BLaER1 treated with 17β-estradiol and CSF1 and Interleukin-3, amounts not matched to agents 10 nM and 100 nM (cell line): ENCODE data around the gene NDUFS6.
A peak's percentile ranks its signal among the peaks of the same experiment; 100 is the strongest.

Experiments used
- H3K27ac ChIP-seq, 11 experiments: shearing (Covaris generic); formaldehyde crosslinking; 2 replicates each; pipeline ENCODE4 v1.8.1; 2022
- H3K27me3 ChIP-seq, 11 experiments: shearing (Covaris generic); formaldehyde crosslinking; 2 replicates each; pipeline ENCODE4 v1.8.1; 2022
- H3K36me3 ChIP-seq, 11 experiments: shearing (Covaris generic); formaldehyde crosslinking; 2 replicates each; pipeline ENCODE4 v1.8.1; 2022
- H3K4me1 ChIP-seq, 10 experiments: shearing (Covaris generic); formaldehyde crosslinking; 2 replicates each; pipeline ENCODE4 v1.8.1; 2022
- H3K4me2 ChIP-seq, 11 experiments: shearing (Covaris generic); formaldehyde crosslinking; 2 replicates each; pipeline ENCODE4 v1.8.1; 2022
- H3K4me3 ChIP-seq, 10 experiments: shearing (Covaris generic); formaldehyde crosslinking; 2 replicates each; pipeline ENCODE4 v1.8.1; 2022
- H3K9ac ChIP-seq, 11 experiments: shearing (Covaris generic); formaldehyde crosslinking; 2 replicates each; pipeline ENCODE4 v1.8.1; 2022
- H3K9me3 ChIP-seq, 11 experiments: shearing (Covaris generic); formaldehyde crosslinking; replicated peaks in 1 of 11; 2 replicates each; pipeline ENCODE4 v1.8.1; 2022
- H4K20me1 ChIP-seq, 11 experiments: shearing (Covaris generic); formaldehyde crosslinking; 2 replicates each; pipeline ENCODE4 v1.8.1; 2022
- Cebpa-rat ChIP-seq, 11 experiments: shearing (Covaris generic); IDR thresholded peaks; 2 replicates each; pipeline ENCODE4 v1.8.1; 2022

NDUFS6 gene

DNA sequence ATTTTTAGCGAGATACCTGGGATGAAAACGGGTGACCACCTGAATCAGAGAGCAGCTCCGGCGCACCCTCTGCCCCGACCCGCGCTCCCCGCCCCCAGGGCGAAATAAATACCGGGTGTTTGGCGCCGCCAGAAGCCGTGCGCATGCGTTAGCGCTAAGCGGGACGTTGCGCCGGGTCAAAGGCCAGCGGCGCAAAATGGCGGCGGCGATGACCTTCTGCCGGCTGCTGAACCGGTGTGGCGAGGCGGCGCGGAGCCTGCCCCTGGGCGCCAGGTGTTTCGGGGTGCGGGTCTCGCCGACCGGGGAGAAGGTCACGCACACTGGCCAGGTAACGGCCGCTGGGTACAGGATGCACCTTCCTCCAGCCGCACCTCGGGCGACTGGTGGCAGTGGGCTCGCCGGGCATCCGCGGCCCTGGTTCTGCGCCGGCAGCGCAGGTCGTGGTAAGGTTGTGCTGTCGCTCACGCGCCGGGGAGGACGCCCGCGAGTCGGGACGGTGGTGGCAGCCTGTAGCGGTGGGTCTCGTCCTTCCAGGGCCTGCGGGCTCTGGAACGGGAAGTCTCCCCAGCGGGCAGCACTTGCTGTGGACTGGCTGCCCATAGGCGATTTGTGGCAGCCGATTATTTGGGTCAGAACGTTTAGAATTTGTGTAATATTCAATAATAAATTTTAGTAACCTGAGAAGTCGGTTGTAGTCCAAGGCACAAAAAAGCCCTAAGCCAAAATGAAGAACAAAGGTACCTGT lies at the start of gene NDUFS6:
Gene NDUFS6, plus strand, starts transcription at position 186 of the 745 bp plus-strand sequence. Its CDS starts 11 bp downstream, at position 197.
- H4K20me1 ChIP-seq: peaks cover 43 to 62% (median 59%) of the 10 kb centered on the region in 11 experiments
- H3K27ac ChIP-seq: peak within 1 kb of the TSS; percentile 86 to 96 (median 92)
- peaks cover 30 to 50% (median 47%) of the 10 kb centered on the region in 10 experiments for H3K4me1 ChIP-seq
- H3K27me3 ChIP-seq: peaks cover 0 to 33% (median 0%) of the 10 kb centered on the region in 11 experiments; a peak in 3 of 22 replicates
- no peak for TF ChIP-seq Cebpa-rat (IDR thresholded peaks at IDR 0.05)
- peaks cover 58 to 66% (median 62%) of the 10 kb centered on the region in 11 experiments for H3K36me3 ChIP-seq
- peak within 1 kb of the TSS; percentile 70 to 99 (median 94) for H3K4me3 ChIP-seq
- H3K4me2 ChIP-seq: peak within 1 kb of the TSS; percentile 85 to 100 (median 96)
- no peaks in the 10 kb centered on the region for H3K9me3 ChIP-seq
- peak within 1 kb of the TSS; percentile 89 to 97 (median 94) for H3K9ac ChIP-seq

DNA sequence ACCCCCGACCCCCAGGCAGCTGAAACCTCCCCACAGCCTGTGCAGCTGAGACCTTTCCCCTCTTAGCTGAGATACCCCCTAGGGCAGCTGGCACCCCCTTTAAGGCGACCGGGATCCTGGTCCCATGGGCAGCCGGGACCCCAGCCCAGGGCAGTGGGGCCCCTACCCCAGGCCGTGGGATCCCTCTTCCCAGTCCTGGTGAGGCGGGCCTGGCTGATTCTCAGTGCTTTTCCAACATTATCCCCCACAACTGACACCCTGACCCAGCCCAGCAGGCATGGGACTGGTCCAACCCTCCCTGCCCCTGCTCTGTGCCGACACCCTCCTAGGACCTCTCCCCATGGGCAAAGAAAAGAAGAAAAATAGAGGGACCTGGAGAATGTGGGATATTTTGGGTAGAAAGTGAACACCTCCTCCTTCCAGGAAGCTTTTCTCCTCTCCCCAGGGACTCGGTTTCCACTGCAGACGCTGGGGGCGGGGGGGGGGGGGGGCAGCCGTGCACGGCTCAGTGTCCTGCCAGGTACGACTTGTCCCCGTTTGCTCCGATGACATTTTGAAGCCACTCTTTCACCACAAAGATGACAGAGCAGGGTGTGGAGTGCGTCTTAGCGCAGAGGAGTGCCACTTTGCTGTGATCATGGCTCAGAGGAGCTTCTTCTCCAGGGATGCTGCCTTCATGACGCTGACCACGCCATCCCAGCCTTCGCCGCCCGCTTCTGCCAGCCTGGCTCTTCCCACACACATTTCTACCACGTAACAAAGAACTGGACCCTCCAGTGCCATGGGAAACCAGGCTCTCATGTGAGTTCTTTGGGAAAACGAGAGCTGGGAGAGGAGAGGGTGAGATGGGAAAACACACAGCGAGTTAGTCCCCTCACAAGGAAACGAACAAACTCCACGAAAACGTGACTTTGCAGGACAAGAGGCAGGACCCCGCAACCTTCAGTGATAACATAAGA lies 49.1 kb upstream of the NDUFS6 start:
- peak overlapping the region in 9 of 11 experiments; percentile 50 to 85 (median 71); a peak in 18 of 22 replicates for H3K4me2 ChIP-seq
- no peak overlapping the region for H3K9ac ChIP-seq
- no peak overlapping the region for H3K4me3 ChIP-seq
- H3K27me3 ChIP-seq: no peaks in the 10 kb centered on the region; a peak in 1 of 22 replicates
- peaks cover 7 to 55% (median 36%) of the 10 kb centered on the region in 10 experiments; a peak in 18 of 20 replicates for H3K4me1 ChIP-seq
- no peak for TF ChIP-seq Cebpa-rat (IDR thresholded peaks at IDR 0.05)
- H3K27ac ChIP-seq: no peak overlapping the region
- H3K36me3 ChIP-seq: no peaks in the 10 kb centered on the region
- no peaks in the 10 kb centered on the region for H4K20me1 ChIP-seq
- H3K9me3 ChIP-seq: peaks cover 0 to 2% (median 1%) of the 10 kb centered on the region in 11 experiments; a peak in 14 of 22 replicates

DNA sequence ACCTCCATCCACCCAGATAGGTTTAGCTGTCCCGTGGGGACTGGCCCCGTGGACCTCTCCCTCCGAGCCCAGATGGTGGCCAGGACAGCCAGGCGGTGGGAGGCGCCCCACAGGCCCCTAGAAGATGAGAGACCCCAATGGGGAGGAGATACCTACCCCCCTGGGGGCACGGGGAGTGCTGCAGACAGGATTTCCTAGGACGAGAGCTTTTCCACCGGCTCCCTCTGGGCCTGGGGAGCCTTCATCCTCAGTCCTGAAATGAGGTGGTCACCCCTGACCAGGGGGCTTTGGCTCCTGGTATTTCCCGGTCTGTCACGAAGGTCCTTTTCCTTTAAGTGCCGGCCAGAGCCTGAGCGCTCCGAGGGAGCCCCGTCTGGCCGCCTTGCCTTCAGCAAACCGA lies 48.3 kb upstream of the NDUFS6 start:
- H3K4me1 ChIP-seq: peaks cover 7 to 55% (median 36%) of the 10 kb centered on the region in 10 experiments; a peak in 18 of 20 replicates
- H3K9ac ChIP-seq: no peak overlapping the region
- H3K4me3 ChIP-seq: no peak overlapping the region
- peak overlapping the region in 7 of 11 experiments; percentile 33 to 85 (median 53); a peak in 11 of 22 replicates for H3K4me2 ChIP-seq
- peaks cover 0 to 9% (median 9%) of the 10 kb centered on the region in 11 experiments; a peak in 19 of 22 replicates for H3K9me3 ChIP-seq
- no peaks in the 10 kb centered on the region; a peak in 1 of 22 replicates for H3K27me3 ChIP-seq
- no peak overlapping the region for H3K27ac ChIP-seq
- no peaks in the 10 kb centered on the region for H4K20me1 ChIP-seq
- TF ChIP-seq Cebpa-rat (IDR thresholded peaks at IDR 0.05): no peak
- H3K36me3 ChIP-seq: no peaks in the 10 kb centered on the region

DNA sequence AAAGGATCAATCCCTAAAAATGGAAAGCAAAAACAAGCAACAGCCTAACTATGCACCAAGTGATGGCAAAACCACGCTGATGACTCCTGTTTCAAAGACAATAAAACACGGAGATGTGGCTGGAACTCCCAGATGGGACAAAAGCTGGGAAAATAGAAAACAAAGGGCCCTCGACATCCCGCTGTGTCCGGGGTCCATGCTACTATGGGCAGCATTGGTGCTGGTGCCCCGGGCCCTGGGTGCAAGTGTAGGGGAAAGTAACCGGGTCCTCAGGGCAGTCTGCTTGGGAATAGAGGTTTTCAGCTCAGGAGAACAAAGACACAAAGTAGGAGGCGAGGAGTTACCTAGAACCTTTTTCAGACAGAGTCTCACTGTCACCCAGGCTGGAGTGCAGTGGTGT lies 47.7 kb upstream of the NDUFS6 start:
- Histone ChIP-seq H3K4me2 (peak overlapping the region in 1 of 11 experiments; percentile 75; a peak in 1 of 22 replicates), H3K4me1 (peaks cover 7 to 55% (median 36%) of the 10 kb centered on the region in 10 experiments; a peak in 18 of 20 replicates), H4K20me1 (no peaks in the 10 kb centered on the region), H3K9me3 (peaks cover 5 to 15% (median 15%) of the 10 kb centered on the region in 11 experiments), H3K36me3 (no peaks in the 10 kb centered on the region), H3K27me3 (no peaks in the 10 kb centered on the region; a peak in 1 of 22 replicates), H3K9ac (no peak overlapping the region), H3K4me3 (no peak overlapping the region), H3K27ac (no peak overlapping the region)
- TF ChIP-seq Cebpa-rat (IDR thresholded peaks at IDR 0.05): no peak

DNA sequence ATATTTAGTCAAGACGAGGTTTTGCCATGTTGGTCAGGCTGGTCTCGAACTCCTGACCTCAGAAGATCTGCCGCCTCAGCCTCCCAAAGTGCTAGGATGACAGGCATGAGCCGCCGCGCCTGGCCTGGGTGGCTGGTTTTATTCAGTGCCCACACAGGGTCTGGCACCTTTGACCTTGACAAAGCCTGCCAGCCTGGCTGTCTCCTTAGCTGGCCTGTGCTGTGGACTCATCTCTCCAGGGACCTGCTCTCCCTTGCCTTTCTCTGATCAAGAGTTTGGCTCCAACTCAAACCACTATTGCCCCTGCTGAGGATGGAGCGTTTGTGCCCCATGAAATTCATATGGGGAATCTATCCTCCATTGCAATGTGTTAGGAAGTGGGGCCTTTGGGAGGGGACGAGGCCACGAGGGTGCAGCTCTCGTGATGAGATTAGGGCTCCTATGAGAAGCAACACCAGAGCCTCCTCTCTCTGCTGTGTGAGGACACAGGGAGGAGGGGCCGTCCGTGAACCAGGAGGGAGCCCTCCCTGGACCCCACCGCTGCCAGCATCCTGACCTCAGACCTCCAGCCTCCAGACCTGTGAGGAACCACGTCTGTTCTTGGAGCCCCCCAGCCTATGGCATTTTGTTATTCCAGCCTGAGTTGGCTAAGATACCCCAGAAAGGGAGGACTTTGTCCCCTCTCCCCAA lies 46.5 kb upstream of the NDUFS6 start:
- no peaks in the 10 kb centered on the region for H4K20me1 ChIP-seq
- H3K9ac ChIP-seq: no peak overlapping the region
- peaks cover 0 to 2% (median 0%) of the 10 kb centered on the region in 11 experiments; a peak in 1 of 22 replicates for H3K27me3 ChIP-seq
- H3K4me2 ChIP-seq: peak overlapping the region in 6 of 11 experiments; percentile 10 to 59 (median 31); a peak in 6 of 22 replicates
- no peak overlapping the region for H3K27ac ChIP-seq
- peaks cover 7 to 55% (median 36%) of the 10 kb centered on the region in 10 experiments; a peak in 18 of 20 replicates for H3K4me1 ChIP-seq
- no peaks in the 10 kb centered on the region for H3K36me3 ChIP-seq
- H3K9me3 ChIP-seq: peaks cover 9 to 20% (median 20%) of the 10 kb centered on the region in 11 experiments
- no peak for TF ChIP-seq Cebpa-rat (IDR thresholded peaks at IDR 0.05)
- H3K4me3 ChIP-seq: no peak overlapping the region

DNA sequence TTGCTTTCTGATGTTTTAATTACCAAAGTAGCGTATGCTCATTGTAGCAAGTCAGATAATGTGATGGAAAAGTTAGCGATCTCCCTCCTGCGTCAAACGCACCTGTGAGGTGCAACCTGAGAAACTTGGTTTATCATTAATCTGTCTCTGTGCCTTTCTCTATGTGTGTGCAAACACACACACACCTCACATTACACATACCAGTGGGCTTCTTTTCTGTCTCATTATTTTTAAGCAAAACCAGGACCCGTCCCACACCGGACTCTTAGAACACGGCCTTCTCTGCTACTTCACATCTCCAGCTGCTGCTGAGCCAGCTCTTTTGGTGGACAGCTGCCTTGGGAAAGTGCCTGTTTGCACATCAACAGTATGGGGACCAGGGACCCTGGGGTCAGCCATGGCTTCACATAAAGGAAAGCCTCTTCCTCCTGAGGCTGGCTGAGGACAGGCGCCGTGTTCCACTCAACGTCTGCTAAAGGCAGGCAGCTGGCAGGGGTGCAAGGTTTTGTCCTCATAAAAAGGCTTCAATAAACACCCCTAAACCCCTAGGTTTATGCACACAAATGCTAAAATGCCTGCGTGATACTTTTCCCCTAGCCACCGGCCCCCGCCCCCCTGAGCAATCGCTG lies 45.8 kb upstream of the NDUFS6 start:
- H3K36me3 ChIP-seq: no peaks in the 10 kb centered on the region
- no peak for TF ChIP-seq Cebpa-rat (IDR thresholded peaks at IDR 0.05)
- H3K27me3 ChIP-seq: peaks cover 0 to 10% (median 0%) of the 10 kb centered on the region in 11 experiments; a peak in 9 of 22 replicates
- H4K20me1 ChIP-seq: no peaks in the 10 kb centered on the region
- peaks cover 7 to 57% (median 39%) of the 10 kb centered on the region in 10 experiments; a peak in 18 of 20 replicates for H3K4me1 ChIP-seq
- H3K9me3 ChIP-seq: peaks cover 9 to 20% (median 20%) of the 10 kb centered on the region in 11 experiments
- H3K9ac ChIP-seq: no peak overlapping the region
- H3K27ac ChIP-seq: no peak overlapping the region
- peak overlapping the region in 7 of 11 experiments; percentile 4 to 71 (median 55); a peak in 11 of 22 replicates for H3K4me2 ChIP-seq
- H3K4me3 ChIP-seq: no peak overlapping the region

DNA sequence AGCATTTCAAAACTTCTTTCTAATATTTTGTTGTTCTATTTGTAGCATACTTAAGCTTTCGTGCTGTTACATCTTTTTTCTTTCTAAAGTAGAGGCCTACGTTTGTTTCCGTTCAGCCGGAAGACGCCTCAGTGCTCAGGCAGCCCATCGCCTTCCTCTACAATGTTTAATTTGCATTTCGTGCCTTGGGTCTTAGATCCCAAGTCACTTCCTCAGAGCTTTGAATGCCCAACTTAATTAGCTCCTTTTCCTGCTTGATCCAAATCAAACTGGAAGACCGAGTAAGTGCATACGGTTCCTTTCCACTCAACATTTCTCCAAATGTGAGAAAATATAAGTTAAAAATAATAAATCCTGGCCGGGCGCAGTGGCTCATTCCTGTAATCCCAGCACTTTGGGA lies 44.7 kb upstream of the NDUFS6 start:
- no peaks in the 10 kb centered on the region for H3K36me3 ChIP-seq

More for the DNA sequence above, 44.7 kb upstream of the NDUFS6 start:
- no peak overlapping the region for H3K9ac ChIP-seq
- H3K4me2 ChIP-seq: peak overlapping the region in 10 of 11 experiments; percentile 7 to 71 (median 48); a peak in 18 of 22 replicates
- no peak overlapping the region; a peak in 1 of 22 replicates for H3K27ac ChIP-seq
- 0 out of 20 replicates have a peak overlapping the region, but pooled peaks of 1 of the 10 experiments have one; percentile 1 for H3K4me3 ChIP-seq
- H4K20me1 ChIP-seq: no peaks in the 10 kb centered on the region; a peak in 1 of 22 replicates
- TF ChIP-seq Cebpa-rat (IDR thresholded peaks at IDR 0.05): no peak
- H3K9me3 ChIP-seq: peaks cover 9 to 20% (median 20%) of the 10 kb centered on the region in 11 experiments
- H3K27me3 ChIP-seq: peaks cover 0 to 20% (median 9%) of the 10 kb centered on the region in 11 experiments; a peak in 16 of 22 replicates
- H3K4me1 ChIP-seq: peaks cover 13 to 61% (median 42%) of the 10 kb centered on the region in 10 experiments; a peak in 18 of 20 replicates
